LNCaP clone FGC (cell line): Measurements from ENCODE around the gene PPP2CA.
"Not testable (repeated sequence)": the region's sequence is repeated elsewhere in the genome, so short reads cannot be mapped to it uniquely, and the experiment has no call there.

Experiments used
- DNase-seq: peaks from one replicate; pipeline ENCODE4 v3.0.0-alpha.2; 2011; ENCODE audit warnings: low read depth
- H3K4me3 ChIP-seq: 2 replicates; pipeline ENCODE4 v1.5.1; 2011; ENCODE audit warnings: mild to moderate bottlenecking, low read depth, low read length, control low read depth
- CTCF ChIP-seq: IDR thresholded peaks from 2 replicates; pipeline ENCODE4 v1.5.1; 2012; ENCODE audit warnings: mild to moderate bottlenecking; ENCODE audit not compliant: control insufficient read depth, insufficient read depth; ENCODE audit errors: extremely low read depth

Gene PPP2CA

GRCh38 chr5:134226441-134227192 lies 744 bp upstream of the PPP2CA start:
- DNase-seq = no peak
- peak overlapping the region; percentile 99 for H3K4me3 ChIP-seq

DNA sequence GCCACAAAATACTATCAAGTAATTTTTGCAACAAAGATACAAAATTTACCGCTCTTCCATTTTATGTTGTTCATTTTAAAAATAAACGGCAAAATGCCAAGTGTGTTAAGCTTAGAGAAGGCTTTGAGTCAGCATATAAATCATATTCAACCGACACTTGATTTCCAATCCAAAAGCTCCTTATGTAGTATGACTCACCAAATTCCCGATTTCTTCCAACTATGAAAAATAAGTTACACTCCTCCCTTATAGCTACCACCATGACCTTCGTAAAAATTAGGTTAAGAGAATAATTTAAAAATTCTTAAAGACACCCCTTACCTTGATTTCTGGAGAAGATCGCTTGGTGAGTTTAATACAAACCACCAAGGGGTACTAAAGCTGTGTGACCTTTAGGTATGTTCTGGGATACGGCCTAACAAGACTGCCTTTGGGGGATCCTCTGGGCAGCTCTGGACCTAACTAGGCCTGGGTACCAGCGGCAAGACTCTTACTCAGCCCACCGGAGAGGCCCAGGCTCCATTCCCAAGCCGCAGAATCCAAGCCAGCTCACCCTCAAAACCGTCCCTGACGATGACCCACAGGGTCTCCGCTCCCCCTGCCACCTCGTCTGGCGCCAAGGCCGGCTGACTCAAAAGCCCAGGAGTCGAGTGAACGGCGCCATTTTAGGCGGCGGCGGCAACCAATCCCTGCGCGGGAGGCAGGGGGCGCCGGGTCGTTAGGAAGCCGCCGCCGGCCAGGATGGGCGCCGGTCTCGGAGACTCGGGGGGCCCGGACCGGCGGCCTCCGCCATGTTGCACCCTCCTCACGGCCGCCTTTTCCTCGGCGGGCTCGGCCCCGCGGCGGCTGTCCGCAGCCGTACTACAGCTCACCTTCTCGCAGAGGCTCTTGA lies 739 bp downstream of the PPP2CA start:
- DNase-seq = no peak
- H3K4me3 ChIP-seq = peak overlapping the region; percentile 99
- peak; percentile 36 for TF ChIP-seq CTCF

More at GRCh38 chr5:134226441-134227192, 744 bp upstream of the PPP2CA start:
- TF ChIP-seq CTCF = no peak

DNA sequence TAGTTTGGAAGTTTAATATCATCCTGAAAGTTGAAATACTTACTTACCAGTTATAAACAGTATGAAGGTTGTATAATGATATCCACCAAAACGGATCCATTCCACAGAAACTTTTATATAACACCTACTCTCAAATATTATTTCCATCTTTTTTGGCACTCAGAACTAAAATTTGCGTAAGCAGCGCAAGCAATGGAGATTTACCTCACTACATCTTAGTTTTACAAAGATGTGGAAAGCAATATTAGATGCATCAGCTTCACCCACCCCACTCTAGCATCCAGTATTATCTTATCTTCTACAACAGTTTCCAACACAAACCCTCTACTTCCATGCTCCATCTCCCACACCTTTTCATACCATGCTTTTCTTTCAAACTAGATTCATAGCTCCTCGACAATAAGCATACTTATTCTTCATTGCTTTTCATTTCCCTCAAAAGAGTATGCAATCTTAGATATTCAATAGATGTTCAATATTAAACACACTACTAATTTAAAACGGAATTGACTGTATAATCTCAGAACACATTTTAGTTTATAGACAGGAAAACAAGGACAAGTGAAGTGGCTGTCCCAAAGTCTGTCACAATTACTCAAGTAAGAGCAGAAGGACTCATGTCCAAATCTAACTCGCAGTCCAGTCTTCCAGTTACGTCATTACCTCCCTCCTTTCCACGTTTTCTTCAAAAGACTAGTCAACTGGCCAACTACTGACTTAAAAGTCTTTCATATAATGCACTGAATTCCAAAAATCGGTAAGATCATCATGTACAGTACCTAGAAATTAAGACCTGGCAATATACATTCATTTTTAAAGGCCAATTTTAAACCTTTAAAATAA lies 2.2 kb downstream of the PPP2CA start:
- no peak for DNase-seq
- peak overlapping the region; percentile 99 for H3K4me3 ChIP-seq

DNA sequence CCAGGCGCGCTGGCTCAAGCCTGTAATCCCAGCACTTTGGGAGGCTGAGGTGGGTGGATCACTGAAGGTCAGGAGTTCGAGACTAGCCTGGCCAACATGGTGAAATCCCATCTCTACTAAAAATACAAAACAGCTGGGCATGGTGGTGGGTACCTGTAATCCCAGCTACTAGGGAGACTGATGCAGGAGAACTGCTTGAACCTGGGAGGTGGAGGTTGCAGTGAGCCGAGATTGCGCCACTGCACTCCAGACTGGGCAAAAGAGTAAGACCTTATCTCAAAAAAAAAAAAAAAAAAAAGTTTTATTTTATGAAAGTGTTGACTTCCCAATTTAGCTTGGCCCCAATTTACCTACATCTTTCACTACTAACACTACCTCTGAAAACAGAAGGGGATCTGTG lies 4.2 kb downstream of the PPP2CA start:
- not testable (repeated sequence) for H3K4me3 ChIP-seq, DNase-seq

More for the DNA sequence above, 2.2 kb downstream of the PPP2CA start:
- TF ChIP-seq CTCF = no peak

DNA sequence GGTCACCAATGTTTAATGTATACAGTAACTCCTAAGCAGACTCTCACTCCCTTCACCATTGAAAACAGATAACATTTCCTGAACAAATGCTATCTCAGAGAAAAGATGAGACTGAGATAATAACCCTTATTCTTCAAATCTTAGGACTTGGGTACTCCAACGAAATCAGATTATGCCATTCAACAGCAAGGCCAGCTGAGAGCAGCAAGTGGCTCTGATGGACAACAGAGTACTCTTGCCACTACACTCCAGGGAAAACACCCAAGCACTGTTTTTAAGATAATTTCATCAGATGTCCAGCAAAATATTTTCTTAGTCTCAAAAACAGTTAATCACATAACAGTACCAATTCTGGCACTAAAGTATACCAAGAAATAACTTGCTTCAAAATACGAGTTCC lies 10.1 kb downstream of the PPP2CA start:
- no peak for DNase-seq
- TF ChIP-seq CTCF = no peak
- H3K4me3 ChIP-seq = no peak overlapping the region

GRCh38 chr5:134211263-134212031 lies 14.4 kb downstream of the PPP2CA start:
- not testable (repeated sequence) for H3K4me3 ChIP-seq, DNase-seq
